NCI-H524 treated with DMSO at 0.1 percent for 48 hours (cell line): Measurements from ENCODE around the gene AGAP3.

Experiments used
- DNase-seq: peaks from one replicate; lab custom pipeline; 2025; lab: John Stamatoyannopoulos, UW

AGAP3 gene

DNA sequence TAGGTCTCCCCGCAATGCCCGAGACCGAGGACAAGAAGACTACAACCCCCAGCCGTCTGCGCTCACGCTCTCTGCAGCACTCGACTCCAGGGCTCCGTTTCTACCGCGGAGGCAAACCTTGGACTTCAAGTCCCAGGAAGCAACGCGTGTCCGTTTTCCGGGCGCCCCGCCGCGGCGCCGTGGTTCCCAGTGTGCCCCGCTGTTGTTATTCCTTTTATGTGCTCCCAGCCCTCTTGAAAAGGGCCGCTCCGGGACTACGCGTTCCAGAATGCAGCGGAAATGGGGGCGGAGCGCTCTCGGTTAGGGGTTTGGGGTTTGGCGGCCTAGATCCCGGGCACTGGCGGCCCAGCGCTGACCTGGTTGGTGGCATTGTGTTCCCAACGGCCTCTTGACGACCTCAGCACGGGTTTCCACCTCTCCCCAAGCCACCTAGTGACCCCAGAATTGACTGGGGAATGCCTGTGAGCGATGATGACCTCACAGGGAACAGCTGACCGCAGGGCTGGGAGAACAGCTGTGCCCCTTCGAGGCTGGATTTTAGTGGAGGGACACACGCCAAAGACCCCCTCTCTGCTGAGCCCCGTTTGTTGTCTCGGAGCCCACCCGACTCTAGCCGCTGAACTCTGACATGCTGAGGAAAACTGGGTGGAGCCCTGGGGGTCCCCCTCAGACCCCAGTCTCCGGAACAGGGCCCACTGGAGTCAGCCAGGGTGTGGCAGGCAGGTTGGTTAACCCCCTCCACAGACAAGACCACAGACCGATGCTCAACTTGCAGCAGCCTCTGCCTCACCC, 28.1 kb upstream of the AGAP3 start:
- DNase-seq, result peak; percentile 92

DNA sequence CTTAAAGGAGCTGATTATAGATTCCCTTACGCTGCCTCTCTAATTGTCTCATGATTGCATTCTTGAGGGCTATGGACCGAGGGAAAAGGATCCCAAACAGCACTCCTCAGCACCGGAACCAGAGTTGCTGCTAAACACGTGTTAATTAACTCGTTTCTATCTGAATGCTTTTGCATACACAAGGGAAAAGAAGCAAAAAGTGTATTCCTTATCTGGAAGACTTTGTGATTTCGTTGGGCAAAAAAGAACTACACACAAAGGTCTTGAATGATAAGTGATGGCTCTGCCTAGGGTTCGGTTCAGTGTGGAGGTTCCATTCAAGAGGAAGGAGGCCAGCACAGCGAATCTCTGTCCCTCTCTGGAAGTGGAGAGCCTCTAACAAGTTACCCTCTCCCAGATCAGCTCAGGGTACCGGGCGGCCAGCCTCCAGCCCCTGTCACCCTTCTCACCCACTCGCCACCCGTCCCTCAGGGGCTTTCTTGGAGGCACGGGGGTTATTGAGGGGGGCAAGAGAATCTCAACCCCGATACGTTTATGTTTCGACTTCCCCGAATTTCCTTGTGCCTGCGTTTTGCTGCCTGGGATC, 27.4 kb upstream of the AGAP3 start:
- no peak for DNase-seq

DNA sequence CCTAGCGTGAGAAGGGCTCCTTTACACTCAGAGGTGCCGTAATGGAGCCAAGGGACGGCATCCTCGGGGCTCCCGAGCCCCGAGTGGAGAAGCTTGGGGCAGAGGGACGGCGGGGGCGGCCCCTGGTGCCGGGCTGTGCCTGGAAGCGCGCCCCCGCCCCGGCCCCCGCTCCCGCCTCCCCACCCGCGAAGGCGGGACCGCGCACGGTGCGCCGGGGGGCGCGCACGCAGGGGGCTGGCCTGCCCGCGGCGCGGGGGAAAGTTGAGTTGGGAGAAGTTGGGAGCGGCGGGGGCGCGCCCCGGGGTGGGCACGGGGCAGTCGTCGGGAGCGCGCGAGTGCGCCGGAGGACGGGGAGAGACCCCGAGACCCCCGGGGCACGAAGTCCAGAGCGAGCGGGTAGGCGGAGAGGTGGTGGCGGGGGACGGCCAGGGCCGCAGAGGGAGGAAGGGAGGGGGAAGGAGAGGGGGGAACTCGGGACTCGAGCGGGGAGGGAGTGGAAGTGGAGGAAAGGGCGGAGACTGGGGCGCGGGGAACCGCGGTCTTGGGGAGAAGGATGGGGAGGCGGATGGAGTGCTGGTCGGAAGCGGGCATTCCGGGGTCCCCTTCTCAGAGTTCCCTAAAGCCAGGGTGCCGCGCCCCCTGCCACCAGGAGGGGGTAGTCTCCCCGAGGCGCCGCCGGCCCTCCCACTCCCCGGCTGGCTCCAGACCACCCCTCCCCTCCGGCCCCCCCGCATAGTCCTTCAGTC, 26.7 kb upstream of the AGAP3 start, which contains the start of gene SLC4A2:
SLC4A2 (plus strand) TSS at position 223 of the 746 bp plus-strand sequence. CDS start 2,399 bp downstream, outside the sequence.
- DNase-seq, result no peak

DNA sequence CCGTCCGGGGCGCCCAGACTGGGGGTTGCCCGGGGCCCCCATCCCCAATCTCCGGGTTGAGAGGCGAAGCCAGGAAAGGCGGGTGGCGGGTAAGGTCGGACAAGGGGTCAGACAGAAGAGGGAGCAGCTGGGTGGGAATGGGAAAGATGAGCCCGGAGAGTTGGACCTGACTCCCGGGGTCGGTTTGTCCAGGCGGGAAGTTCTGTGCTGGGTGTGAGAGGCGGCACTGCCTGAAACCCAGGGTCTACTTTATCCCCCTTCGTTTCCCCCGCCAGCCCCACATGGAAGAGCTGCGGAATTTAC, 26.2 kb upstream of the AGAP3 start:
- no peak for DNase-seq

DNA sequence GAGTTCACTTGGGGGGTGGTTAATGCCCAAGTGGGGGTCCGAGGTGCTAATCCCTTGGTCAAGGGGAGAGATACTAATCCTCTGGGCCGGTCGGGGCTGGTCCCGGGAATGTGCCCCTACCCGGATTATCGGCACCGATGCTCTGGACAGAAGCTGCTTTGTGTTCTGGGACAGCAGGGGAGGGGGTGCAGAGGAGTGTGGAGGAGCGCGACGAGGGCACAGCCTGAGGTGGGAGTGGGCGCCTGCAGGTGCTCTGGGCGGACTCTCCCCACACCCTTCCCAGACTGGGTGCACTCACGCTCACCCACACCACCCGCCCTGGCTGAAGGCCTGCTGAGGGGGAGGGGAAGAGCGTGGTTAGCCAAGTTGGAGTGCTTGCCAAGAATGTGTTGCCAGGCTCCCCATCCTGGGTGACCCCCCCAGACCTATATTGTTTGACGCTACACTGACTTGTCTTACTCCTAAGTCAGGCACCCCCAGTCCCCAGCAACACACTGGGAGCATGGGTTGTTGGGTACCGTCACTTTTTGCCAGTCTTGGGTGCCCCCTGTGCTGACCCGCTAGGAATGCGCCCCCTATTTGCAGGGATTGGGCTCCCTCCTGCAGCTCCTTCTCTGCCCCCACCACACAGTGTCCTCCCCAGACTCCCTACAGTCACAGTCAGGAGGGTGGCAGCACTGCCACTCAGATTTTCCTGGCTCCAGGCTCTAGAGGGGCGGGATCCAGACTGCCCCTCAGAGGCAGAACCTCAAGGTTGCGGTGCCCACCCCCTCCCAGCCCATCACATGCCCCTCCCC, 25.7 kb upstream of the AGAP3 start:
- DNase-seq, result no peak

DNA sequence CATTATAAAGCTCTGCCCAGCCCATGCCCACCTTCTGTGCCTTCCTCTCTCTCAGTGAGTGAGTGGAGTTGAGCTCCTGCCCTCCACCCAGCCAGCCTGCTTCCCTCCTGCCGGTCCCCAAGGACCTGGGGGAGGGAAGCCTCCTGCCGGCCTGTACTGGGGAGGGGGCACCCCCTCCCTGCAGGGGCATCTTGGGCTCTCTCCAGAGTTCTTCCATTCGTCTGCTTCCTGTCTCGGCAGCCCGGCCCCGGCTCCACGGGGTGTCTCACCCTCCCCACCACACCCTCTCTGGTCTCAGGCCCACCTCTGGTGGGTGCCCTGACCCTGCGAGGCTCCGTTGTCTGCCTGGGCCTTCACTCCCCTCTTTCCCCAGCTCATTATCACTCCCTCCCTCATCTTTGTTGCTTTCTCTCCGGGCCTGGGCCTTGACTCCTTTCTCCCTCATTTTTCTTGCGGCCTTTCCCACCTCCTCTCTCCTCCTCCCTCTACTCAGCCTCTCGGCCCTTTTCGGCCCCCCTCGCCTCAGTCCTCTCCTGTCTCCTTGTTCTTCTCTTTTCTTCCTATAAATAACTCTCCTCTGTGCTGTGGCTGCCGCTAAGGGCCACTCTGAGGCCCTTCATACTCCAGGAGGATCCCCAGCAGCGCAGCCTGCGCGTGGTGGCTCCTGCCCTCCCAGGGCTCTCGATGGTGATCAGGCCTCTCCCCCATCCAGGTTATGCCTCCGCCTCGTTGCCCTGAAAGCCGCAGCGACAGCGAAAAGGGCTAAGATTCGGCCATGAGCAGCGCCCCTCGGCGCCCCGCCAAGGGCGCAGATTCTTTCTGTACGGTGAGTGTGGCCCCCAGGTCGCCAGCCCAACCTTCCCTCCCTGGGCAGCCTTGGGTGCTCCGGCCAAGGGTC, 24.8 kb upstream of the AGAP3 start:
- DNase-seq, result no peak

DNA sequence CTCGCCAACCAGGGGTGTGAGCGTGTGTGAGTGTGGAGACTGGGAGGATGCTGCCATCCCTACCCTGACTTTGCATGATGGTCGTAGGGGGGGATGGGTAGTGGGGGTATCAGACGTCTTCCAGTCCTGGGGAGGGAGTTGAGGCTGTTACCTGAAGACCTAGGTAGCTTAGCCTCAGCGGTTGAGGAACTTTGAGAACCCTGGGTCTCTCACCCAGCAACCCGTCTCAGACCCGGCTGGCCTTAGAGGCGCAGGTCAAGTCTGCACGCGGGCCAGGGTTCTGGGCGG, 24.2 kb upstream of the AGAP3 start:
- no peak for DNase-seq

DNA sequence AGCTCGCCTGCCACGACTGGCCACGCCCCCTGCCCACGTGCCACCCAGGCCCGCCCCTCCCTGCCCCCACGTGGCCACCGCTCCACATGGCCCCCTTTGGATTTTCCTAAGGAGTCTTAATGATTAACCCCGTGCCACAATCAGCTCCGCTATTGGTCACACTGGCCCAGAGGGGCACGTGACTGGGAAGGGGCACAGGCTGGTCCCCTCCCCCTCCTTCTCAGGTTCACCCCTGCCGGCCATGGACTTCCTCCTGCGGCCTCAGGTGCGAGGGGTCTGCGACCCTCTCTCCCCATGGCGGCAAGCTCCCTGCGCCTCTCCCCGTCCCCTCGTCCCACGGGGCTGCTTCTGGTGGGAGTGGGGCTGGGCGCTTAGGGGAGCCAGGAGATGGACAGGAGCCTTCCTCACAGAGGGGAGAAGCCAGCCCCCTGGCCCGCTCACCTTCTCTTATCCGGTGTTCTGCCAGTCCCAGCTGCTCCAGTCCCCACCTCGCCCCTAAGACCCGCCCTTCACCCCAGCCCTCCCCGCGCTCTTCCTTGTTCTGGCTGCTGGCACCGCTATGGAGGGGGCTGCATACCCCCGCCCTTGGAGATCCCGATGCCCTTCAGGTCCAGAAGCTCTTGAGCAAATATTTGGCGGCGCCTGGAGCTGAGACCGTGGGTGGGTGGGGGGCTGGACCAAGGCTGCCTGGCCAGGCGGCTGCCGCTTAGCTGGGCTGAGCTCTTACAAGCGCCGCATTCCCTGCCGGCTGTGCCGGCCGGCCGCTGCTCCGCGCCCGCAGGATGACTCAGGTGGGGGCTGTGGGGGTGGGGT, 23.7 kb upstream of the AGAP3 start:
- DNase-seq, result no peak

DNA sequence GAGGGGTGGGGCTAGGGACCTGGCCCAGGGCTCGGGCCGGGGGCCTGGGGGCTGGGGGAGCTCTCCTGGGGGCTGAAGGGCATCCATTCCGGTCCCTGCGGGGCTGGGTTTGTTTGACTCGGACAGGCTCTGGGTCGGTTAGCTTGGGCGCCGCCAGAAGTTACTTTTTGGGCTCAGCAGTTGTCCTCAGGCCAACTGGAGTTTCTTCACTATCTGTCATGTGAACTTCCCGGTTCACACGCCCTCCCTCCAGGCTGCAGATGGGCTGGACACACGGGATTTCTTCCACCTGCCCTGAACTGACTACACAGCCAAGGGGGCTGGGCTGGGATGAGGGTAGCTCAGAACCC, 23.1 kb upstream of the AGAP3 start:
- no peak for DNase-seq

DNA sequence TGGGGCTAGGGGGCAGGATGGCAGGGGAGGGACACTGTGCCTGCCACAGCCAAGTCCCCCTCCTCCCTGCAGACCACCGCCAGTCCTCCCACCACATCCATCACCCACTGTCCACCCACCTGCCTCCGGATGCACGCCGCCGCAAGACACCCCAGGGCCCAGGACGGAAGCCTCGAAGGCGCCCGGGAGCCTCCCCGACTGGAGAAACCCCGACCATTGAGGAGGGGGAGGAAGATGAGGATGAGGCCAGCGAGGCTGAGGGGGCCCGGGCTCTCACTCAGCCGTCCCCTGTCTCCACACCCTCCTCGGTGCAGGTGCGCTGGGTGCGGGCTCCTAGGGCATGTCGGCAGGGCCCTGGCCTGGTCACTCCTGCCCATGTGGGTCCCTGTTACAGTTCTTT, 21.8 kb upstream of the AGAP3 start:
- DNase-seq, result no peak

DNA sequence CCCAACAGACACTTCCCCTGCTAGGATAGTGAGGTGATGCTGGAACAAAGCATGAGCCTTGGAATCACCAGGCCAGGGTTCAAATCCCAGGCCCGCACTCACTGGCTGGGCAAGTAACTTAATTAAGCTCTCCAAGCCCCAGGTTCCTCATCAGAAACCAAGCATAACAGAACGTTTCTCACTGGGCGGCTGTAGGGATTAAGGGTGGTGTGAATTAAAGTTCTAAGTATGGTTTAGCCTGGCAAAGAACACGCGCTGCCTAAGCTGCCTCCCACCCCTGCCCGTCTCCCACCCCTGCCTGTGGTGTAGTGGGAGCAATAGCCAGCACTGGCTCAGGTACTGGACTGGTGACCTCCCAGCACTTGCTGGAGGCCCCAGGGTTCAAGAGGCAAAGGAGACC, 21.3 kb upstream of the AGAP3 start:
- no peak for DNase-seq

DNA sequence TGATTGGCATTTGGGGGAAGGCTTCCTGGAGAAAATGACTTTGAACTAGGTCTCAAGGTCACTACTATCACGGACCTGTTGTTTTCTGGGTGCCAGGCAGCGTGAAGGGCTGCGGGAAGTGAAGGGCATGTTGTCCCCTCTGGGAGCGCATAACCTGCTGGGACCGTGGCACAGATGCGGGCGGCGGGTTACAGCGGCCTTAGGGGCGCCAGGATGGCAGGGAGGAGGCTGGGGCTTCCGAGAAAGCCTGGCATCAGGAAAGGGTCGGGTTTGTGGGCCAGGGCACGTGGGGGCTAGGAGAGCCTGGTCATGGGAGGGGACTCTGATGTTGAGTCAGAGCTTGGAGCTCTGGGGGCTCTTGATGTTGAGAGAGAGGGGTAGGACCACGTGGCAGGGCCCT, 20.8 kb upstream of the AGAP3 start:
- DNase-seq, result no peak

DNA sequence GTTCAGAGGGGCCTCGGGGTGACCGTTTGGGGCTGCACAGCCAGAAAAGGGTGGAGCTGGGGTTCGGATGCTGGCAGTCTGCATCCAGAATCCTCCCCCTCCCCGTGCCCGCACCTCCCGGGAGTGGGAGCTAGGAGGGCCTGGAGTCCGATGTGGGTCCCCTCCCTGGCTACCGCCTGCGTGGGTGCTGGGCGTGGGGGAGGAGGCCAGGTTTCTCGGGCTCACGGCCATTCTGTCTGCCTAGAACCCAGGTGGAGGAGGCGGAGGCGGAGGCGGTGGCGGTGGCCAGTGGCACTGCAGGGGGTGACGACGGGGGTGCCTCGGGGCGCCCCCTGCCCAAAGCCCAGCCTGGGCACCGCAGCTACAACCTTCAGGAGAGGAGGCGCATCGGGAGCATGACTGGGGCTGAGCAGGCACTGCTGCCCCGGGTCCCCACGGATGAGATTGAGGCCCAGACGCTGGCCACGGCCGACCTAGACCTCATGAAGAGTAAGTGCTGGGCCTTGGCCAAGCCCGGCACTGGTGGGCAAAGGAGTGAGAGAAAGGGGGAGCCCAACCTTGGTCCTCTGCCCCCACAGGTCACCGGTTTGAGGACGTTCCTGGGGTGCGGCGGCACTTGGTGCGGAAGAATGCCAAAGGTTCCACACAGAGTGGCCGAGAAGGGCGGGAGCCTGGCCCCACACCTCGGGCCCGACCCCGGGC, 19.9 kb upstream of the AGAP3 start:
- no peak for DNase-seq

DNA sequence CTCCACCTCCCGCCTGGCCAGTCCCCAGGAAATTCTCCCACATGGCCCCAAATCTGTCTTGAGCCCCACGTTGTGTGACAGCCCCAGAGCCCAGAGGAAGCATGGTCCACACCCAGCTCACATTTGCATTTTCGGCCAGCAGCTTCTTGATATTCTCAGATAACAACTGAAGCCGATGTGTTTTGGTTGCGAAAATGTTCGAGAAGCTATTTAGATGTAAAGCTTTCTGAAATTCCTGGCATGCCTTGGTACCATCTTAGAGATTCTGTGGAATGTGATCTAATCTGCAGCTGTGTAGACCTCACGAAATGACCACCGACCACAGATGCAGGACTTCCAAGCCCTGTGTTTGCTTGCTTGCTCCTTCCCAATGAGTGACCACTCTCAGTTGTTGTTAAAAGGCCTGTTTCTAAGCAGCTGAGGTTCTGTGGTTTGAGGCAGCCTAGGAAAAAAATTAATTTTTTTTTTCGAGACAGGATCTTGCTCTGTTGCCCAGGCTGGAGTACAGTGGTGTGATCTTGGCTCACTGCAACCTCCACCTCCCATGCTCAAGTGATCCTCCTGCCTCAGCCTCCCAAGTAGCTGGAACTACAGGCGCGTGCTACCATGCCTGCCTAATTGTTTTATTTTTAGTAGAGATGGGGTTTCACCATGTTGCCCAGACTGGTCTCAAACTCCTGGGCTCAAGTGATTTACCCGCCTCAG, 18.1 kb upstream of the AGAP3 start:
- DNase-seq, result no peak

DNA sequence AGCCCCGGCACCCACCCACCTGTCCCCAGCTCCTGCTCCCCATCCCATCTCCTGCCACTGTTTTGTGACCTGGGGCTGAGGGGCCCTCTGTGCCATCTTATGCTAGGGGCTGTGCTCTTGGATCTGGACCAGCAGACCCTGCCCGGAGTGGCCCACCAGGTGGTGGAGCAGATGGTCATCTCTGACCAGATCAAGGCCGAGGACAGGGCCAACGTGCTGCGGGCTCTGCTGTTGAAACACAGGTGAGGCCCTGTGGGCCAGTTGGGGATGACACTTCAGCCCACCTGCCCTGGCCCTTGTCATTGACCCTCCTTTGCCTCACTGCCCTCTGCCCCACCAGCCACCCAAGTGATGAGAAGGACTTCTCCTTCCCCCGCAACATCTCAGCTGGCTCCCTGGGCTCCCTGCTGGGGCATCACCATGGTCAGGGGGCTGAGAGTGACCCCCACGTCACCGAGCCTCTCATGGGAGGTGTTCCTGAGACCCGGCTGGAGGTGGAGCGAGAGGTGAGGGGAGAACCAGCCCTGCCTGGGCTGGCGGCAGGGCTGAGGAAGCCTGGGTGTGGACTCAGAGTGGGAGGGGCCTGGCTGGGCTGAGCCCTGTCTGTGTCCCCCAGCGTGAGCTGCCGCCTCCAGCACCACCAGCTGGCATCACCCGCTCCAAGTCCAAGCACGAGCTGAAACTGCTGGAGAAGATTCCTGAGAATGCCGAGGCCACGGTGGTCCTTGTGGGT, 16.3 kb upstream of the AGAP3 start:
- no peak for DNase-seq

DNA sequence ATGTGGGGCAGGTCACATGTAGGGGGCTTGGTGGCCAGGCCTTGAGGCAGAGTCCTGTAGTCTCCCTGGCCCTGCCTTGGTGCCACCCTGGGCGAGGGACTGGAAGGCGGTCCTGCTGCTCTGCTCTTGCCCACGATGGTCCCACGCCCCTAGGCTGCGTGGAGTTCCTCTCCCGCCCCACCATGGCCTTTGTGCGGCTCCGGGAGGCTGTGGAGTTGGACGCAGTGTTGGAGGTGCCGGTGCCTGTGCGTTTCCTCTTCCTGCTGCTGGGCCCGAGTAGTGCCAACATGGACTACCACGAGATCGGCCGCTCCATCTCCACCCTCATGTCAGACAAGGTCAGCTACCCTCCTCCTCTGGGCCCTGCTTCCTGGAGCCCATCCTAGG, 15.7 kb upstream of the AGAP3 start:
- no peak for DNase-seq

DNA sequence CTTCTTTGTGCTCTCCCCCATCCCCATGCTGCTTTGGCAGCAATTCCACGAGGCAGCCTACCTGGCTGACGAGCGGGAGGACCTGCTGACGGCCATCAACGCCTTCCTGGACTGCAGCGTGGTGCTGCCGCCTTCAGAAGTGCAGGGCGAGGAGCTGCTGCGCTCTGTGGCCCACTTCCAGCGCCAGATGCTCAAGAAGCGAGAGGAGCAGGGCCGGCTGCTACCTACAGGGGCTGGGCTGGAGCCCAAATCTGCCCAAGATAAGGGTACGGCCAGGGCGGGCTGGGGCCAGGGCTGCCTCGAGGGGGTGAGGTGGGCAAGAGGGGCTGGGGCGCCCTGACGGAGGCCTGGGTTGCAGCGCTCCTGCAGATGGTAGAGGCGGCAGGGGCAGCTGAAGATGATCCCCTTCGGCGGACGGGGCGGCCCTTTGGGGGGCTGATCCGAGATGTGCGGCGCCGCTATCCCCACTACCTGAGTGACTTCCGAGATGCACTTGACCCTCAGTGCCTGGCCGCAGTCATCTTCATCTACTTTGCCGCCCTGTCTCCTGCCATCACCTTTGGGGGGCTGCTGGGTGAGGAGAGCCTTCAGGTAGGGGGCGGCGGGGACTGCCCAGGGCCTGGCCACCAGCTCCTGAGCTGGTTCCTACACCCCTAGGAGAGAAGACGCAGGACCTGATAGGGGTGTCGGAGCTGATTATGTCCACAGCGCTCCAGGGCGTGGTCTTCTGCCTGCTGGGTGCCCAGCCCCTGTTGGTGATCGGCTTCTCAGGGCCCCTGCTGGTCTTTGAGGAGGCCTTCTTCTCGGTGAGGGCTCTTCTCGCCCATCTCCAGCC, 15.0 kb upstream of the AGAP3 start:
- no peak for DNase-seq

DNA sequence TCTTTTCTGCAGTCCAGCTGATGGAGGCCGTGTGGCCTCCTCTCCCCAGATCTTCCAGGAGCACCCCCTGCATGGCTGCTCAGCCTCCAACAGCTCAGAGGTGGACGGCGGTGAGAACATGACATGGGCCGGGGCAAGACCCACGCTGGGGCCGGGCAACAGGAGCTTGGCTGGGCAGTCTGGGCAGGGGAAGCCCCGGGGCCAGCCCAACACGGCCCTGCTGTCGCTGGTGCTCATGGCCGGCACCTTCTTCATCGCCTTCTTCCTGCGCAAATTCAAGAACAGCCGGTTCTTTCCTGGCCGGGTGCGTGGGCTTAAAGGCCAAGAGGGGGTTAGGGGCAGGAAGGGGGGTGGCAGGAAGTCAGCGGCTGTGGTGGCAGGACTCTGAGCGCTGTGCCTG, 12.3 kb upstream of the AGAP3 start:
- no peak for DNase-seq
